ENCODE results near the gene ASIP.

ASIP gene

GRCh38 chr20:34302723-34303533, 61.7 kb downstream of the ASIP start, which contains the start of gene AHCY:
Gene AHCY, minus strand, starts transcription at chr20:34303355. Its CDS starts 85 bp downstream, at chr20:34303270.
- DNase-seq, result peak; percentile 97
- peak within 1 kb of the TSS; percentile 75 for H3K4me3 ChIP-seq (ENCODE audit: low read depth, low read length)
- TF ChIP-seq, protein P1, sequence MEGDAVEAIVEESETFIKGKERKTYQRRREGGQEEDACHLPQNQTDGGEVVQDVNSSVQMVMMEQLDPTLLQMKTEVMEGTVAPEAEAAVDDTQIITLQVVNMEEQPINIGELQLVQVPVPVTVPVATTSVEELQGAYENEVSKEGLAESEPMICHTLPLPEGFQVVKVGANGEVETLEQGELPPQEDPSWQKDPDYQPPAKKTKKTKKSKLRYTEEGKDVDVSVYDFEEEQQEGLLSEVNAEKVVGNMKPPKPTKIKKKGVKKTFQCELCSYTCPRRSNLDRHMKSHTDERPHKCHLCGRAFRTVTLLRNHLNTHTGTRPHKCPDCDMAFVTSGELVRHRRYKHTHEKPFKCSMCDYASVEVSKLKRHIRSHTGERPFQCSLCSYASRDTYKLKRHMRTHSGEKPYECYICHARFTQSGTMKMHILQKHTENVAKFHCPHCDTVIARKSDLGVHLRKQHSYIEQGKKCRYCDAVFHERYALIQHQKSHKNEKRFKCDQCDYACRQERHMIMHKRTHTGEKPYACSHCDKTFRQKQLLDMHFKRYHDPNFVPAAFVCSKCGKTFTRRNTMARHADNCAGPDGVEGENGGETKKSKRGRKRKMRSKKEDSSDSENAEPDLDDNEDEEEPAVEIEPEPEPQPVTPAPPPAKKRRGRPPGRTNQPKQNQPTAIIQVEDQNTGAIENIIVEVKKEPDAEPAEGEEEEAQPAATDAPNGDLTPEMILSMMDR (IDR thresholded peaks at IDR 0.05; ENCODE audit: low read depth, low read length), result no peak
- H3K9me3 ChIP-seq (ENCODE audit: severe bottlenecking), result no peaks in the 10 kb centered on the region
- H3K36me3 ChIP-seq, result peaks cover 18% of the 10 kb centered on the region
- H3K27me3 ChIP-seq (ENCODE audit: insufficient read depth, low read depth, severe bottlenecking), result no peaks in the 10 kb centered on the region
- peak within 1 kb of the TSS; percentile 96 for H3K27ac ChIP-seq

GRCh38 chr20:34305333-34306230, 64.4 kb downstream of the ASIP start:
- no peak overlapping the region for H3K27ac ChIP-seq
- TF ChIP-seq, protein P1 (IDR thresholded peaks at IDR 0.05; ENCODE audit: low read depth, low read length), result no peak
- H3K36me3 ChIP-seq, result peaks cover 2% of the 10 kb centered on the region; the same call in 1 of the 2 replicates
- no peak for DNase-seq
- no peaks in the 10 kb centered on the region for H3K9me3 ChIP-seq (ENCODE audit: severe bottlenecking)
- H3K4me3 ChIP-seq (ENCODE audit: low read depth, low read length), result no peak overlapping the region
- no peaks in the 10 kb centered on the region for H3K27me3 ChIP-seq (ENCODE audit: insufficient read depth, low read depth, severe bottlenecking)

DNA sequence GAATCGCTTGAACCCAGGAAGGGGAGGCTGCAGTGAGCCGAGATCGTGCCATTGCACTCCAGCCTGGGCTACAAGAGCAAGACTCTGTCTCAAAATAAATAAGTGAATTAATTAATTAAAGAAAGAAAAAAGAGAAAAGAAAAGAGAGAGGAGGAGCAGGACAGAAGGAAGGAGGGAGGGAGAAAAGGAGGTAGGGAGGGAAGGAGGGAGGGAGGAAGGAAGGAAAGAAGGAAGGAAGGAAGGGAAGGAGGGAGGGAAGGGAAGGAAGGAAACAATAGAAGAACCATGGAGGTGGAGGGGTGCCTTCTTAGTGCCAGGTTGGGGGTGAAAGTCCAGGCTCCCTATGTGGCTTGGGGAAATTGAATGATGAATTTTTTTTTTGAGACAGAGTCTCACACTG, 68.5 kb downstream of the ASIP start:
- no peak overlapping the region for H3K4me3 ChIP-seq (ENCODE audit: low read depth, low read length)

GRCh38 chr20:34310481-34311117, 69.4 kb downstream of the ASIP start:
- TF ChIP-seq, protein P1 (IDR thresholded peaks at IDR 0.05; ENCODE audit: low read depth, low read length), result no peak
- no peak for DNase-seq
- Histone ChIP-seq H3K9me3 (ENCODE audit: severe bottlenecking) (no peaks in the 10 kb centered on the region), H3K27me3 (ENCODE audit: insufficient read depth, low read depth, severe bottlenecking) (no peaks in the 10 kb centered on the region), H3K36me3 (no peaks in the 10 kb centered on the region), H3K4me3 (ENCODE audit: low read depth, low read length) (no peak overlapping the region), H3K27ac (no peak overlapping the region)

More for the DNA sequence above, 68.5 kb downstream of the ASIP start:
- Histone ChIP-seq H3K9me3 (ENCODE audit: severe bottlenecking) (no peaks in the 10 kb centered on the region), H3K27me3 (ENCODE audit: insufficient read depth, low read depth, severe bottlenecking) (no peaks in the 10 kb centered on the region), H3K27ac (no peak overlapping the region), H3K36me3 (no peaks in the 10 kb centered on the region)
- TF ChIP-seq, protein P1 (IDR thresholded peaks at IDR 0.05; ENCODE audit: low read depth, low read length), result no peak
- no peak for DNase-seq

GRCh38 chr20:34311118-34312023, 70.1 kb downstream of the ASIP start:
- Histone ChIP-seq H3K36me3 (no peaks in the 10 kb centered on the region), H3K27me3 (ENCODE audit: insufficient read depth, low read depth, severe bottlenecking) (no peaks in the 10 kb centered on the region), H3K4me3 (ENCODE audit: low read depth, low read length) (peak overlapping the region; percentile 22), H3K27ac (no peak overlapping the region), H3K9me3 (ENCODE audit: severe bottlenecking) (no peaks in the 10 kb centered on the region)
- peak; percentile 31 for DNase-seq
- TF ChIP-seq, protein P1 (IDR thresholded peaks at IDR 0.05; ENCODE audit: low read depth, low read length), result peak; percentile 25; the same call in 1 of the 2 replicates
